Measurements from ENCODE around the gene HOTAIR. TPM values are rescaled to one million over a fixed set of nuclear protein-coding genes. Genes with fewer than 3 reads are reported as not detected.

HOTAIR gene
- total and polyA plus RNA-seq, 2 donors (not counting 3 experiments of a cell fraction or from before 2014, with no cell fraction given), result not detected

DNA sequence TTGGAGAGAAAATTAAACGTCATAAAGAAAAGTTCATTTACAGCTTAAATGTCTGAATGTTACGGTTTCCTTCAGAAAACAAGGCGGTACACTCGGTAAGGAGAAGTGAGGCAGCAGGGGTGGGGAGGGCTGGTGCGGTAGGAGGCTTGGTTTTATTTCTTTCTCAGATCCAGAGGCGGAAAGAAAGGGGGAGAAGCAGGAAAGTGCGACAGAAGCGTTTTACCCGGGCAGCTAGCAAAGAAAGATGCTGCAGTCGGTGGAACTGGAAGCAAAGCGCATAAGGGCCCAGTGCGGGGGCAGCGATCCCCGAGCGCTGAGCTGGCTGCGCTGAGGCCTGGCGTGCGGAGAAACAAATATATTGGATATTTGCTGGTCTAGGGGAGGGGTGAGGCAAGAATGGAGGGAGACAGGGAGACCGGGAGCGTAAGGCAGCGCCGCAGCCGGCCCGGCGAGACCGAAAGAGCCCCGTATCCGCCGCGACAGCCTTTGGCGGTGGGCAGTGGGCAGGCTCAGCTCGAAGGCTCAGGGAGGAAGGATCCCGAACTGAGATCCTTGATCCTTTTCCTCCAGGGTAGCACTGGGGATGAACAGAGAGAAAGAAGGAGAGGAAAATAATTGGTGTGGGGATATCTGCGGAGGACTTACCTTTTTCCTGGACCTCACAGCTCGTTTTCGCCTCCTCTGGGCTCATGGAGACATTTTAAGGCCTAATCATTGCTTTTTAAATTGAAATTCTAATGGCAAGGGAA lies 8.2 kb downstream of the HOTAIR start:
- no peak overlapping the region for H3K9ac ChIP-seq (replicated peaks; ENCODE audit: extremely low read depth, insufficient read depth, low read length)
- H3K27me3 ChIP-seq (ENCODE audit: control insufficient read depth in 2 of 2, insufficient read depth in 2 of 2, low read length in 2 of 2), result peaks cover 94 to 100% of the 10 kb centered on the region in 2 experiments
- no peak overlapping the region for H3K4me2 ChIP-seq (ENCODE audit: insufficient read depth, low read length)

GRCh38 chr12:53966085-53966384 lies 8.7 kb downstream of the HOTAIR start:
- no peak overlapping the region for H3K4me3 ChIP-seq (replicated peaks in 1 of 3; ENCODE audit: insufficient read depth in 1 of 3, low read depth in 1 of 3, low read length in 3 of 3)
- intact Hi-C loops (cut with micrococcal nuclease) (no loop called here), dilution Hi-C loops (cut with MboI; ENCODE audit: extremely low pct_ligation_motif_present, low sequenced_read_pairs) (no loop called here)
- TF ChIP-seq CTCF (IDR thresholded peaks at IDR 0.05; ENCODE audit: extremely low read depth in 1 of 2, insufficient read depth in 1 of 2, low read depth in 1 of 2, low read length in 2 of 2) (no peak), EZH2 (IDR thresholded peaks at IDR 0.05; ENCODE audit: borderline replicate concordance, low read depth, low read length, severe bottlenecking) (no peak), FOS (IDR thresholded peaks at IDR 0.05; ENCODE audit: borderline replicate concordance, insufficient read depth, low read length) (no peak), POLR2A (IDR thresholded peaks at IDR 0.05; ENCODE audit: low read depth, low read length) (no peak), JUN (IDR thresholded peaks at IDR 0.05; ENCODE audit: borderline replicate concordance, insufficient read depth, insufficient read length, low read depth) (no peak), GATA2 (IDR thresholded peaks at IDR 0.05; ENCODE audit: insufficient read depth, insufficient read length, low read depth, low read length) (no peak), POLR2AphosphoS5 (IDR thresholded peaks at IDR 0.05; ENCODE audit: insufficient read depth, low read depth, low read length) (no peak), MYC (IDR thresholded peaks at IDR 0.05; ENCODE audit: low read depth, low read length) (no peak)
- TF ChIP-seq, protein P1, sequence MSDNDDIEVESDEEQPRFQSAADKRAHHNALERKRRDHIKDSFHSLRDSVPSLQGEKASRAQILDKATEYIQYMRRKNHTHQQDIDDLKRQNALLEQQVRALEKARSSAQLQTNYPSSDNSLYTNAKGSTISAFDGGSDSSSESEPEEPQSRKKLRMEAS (IDR thresholded peaks at IDR 0.05; ENCODE audit: insufficient read depth, insufficient read length), result no peak
- H3K4me2 ChIP-seq (ENCODE audit: insufficient read depth, low read length), result no peak overlapping the region
- no TSS peak for BruUV-seq (replicated peaks)
- ChIA-PET POLR2A (no interaction called here), CTCF (interaction anchor here (0.6 kb wide), 1 partner anchor 40 kb away, joined by 3 read pairs; no protein-coding TSS in a partner anchor)
- H3K9ac ChIP-seq (replicated peaks; ENCODE audit: extremely low read depth, insufficient read depth, low read length), result no peak overlapping the region
- no peaks in the 10 kb centered on the region for H3K9me3 ChIP-seq (replicated peaks; ENCODE audit: control insufficient read depth, insufficient read depth, low read length)
- H3K36me3 ChIP-seq (ENCODE audit: control insufficient read depth in 2 of 2, extremely low read depth in 1 of 2, insufficient read depth in 2 of 2, low read length in 2 of 2), result no peaks in the 10 kb centered on the region
- DNase-seq (ENCODE audit: low read depth, low spot score) (no peak), FAIRE-seq (no peak)
- H3K79me2 ChIP-seq (ENCODE audit: control insufficient read depth, insufficient read depth, low read length), result no peaks in the 10 kb centered on the region
- no peak overlapping the region for H2AFZ ChIP-seq (ENCODE audit: low read depth, low read length)
- H3K9me1 ChIP-seq (replicated peaks; ENCODE audit: control insufficient read depth, extremely low read depth, insufficient read depth, low read length), result no peaks in the 10 kb centered on the region
- no peak overlapping the region for H3K27ac ChIP-seq (ENCODE audit: insufficient read depth, low read depth, low read length)
- no peaks in the 10 kb centered on the region for H4K20me1 ChIP-seq (replicated peaks; ENCODE audit: control insufficient read depth, extremely low read depth, insufficient read depth, low read length)
- peaks cover 93 to 100% of the 10 kb centered on the region in 2 experiments for H3K27me3 ChIP-seq (ENCODE audit: control insufficient read depth in 2 of 2, insufficient read depth in 2 of 2, low read length in 2 of 2)
- no peaks in the 10 kb centered on the region for H3K4me1 ChIP-seq (ENCODE audit: control insufficient read depth, extremely low read depth, insufficient read depth, low read length)

More for the DNA sequence above, 8.2 kb downstream of the HOTAIR start:
- H3K4me1 ChIP-seq (ENCODE audit: control insufficient read depth, extremely low read depth, insufficient read depth, low read length), result no peaks in the 10 kb centered on the region
- ChIA-PET POLR2A (no interaction called here), CTCF (interaction anchor here (0.6 kb wide), 2 partner anchors 39 to 694 kb away, joined by 3 read pairs; no protein-coding TSS in a partner anchor)
- no peak overlapping the region for H3K4me3 ChIP-seq (replicated peaks in 1 of 3; ENCODE audit: insufficient read depth in 1 of 3, low read depth in 1 of 3, low read length in 3 of 3)
- H3K79me2 ChIP-seq (ENCODE audit: control insufficient read depth, insufficient read depth, low read length), result no peaks in the 10 kb centered on the region
- dilution Hi-C loops (cut with MboI; ENCODE audit: extremely low pct_ligation_motif_present, low sequenced_read_pairs), result no loop called here
- TF ChIP-seq GATA2 (IDR thresholded peaks at IDR 0.05; ENCODE audit: insufficient read depth, insufficient read length, low read depth, low read length) (no peak), EZH2 (IDR thresholded peaks at IDR 0.05; ENCODE audit: borderline replicate concordance, low read depth, low read length, severe bottlenecking) (peak; percentile 100)
- FAIRE-seq (no peak), DNase-seq (ENCODE audit: low read depth, low spot score) (no peak)
- intact Hi-C loops (cut with micrococcal nuclease), result no loop called here
- no TSS peak for BruUV-seq (replicated peaks)
- no peaks in the 10 kb centered on the region for H3K9me3 ChIP-seq (replicated peaks; ENCODE audit: control insufficient read depth, insufficient read depth, low read length)
- H4K20me1 ChIP-seq (replicated peaks; ENCODE audit: control insufficient read depth, extremely low read depth, insufficient read depth, low read length), result no peaks in the 10 kb centered on the region
- no peak overlapping the region for H2AFZ ChIP-seq (ENCODE audit: low read depth, low read length)
- no peaks in the 10 kb centered on the region for H3K36me3 ChIP-seq (ENCODE audit: control insufficient read depth in 2 of 2, extremely low read depth in 1 of 2, insufficient read depth in 2 of 2, low read length in 2 of 2)
- H3K27ac ChIP-seq (ENCODE audit: insufficient read depth, low read depth, low read length), result no peak overlapping the region
- no peaks in the 10 kb centered on the region for H3K9me1 ChIP-seq (replicated peaks; ENCODE audit: control insufficient read depth, extremely low read depth, insufficient read depth, low read length)
